GM12874 (cell line): ENCODE data around the gene KCNH2.

Experiments used
- CTCF ChIP-seq: IDR thresholded peaks from 2 replicates; pipeline ENCODE4 v1.5.1; 2011; ENCODE audit warnings: low read depth, mild to moderate bottlenecking, control low read depth, low read length, moderate library complexity; ENCODE audit not compliant: insufficient read depth

Gene KCNH2

GRCh38 chr7:150967349-150967748 lies 10.8 kb downstream of the KCNH2 start:
- TF ChIP-seq CTCF, result no peak

- TF ChIP-seq CTCF, result no peak
Measured at GRCh38 chr7:150966002-150966401, 12.1 kb downstream of the KCNH2 start.

GRCh38 chr7:150965273-150965830 lies 12.8 kb downstream of the KCNH2 start:
- TF ChIP-seq CTCF, result no peak

- TF ChIP-seq CTCF, result no peak
Measured at GRCh38 chr7:150964593-150965111, 13.5 kb downstream of the KCNH2 start.

GRCh38 chr7:150963707-150964559 lies 14.2 kb downstream of the KCNH2 start:
- TF ChIP-seq CTCF, result no peak

DNA sequence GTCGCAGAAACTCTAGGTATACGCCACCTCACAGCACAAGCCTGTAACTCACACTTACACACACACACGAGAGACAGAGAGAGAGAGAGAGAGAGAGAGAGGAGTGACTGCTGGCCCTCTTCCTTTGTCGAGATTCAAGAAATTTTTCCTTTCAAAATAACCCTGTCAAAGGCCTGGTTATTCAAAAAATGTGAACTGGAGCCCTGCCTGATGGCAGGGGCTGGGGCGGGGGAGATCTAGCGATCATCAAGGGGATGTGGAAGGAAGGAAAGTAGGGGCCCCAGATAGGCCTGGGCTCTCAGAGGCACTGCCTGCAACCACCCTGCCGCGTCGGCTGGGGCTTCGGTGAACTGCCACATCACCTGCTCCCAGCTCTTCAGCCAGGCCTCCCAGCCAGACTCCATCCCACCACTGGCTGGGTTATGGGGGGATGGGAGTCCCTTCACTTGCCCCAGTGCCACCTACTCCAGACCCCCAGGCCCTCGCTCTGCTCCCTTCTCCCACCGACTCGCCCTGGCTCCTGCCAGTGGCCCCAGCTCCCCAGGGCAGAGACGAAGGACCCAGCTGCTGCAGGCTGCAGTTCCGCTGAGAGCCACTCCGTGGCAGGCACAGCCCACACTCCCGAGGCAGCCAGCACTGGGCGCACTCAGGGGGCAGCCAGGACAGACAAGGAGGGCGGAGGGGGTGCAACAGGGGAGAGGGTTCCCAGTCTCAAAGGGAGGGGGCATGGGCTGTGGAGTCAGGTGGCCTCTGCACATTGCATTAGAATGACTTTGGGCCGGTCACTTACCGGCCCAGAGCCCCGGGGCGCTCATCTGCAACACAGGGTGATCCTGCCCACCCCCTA lies 15.3 kb downstream of the KCNH2 start:
- peak; percentile 88 for TF ChIP-seq CTCF

DNA sequence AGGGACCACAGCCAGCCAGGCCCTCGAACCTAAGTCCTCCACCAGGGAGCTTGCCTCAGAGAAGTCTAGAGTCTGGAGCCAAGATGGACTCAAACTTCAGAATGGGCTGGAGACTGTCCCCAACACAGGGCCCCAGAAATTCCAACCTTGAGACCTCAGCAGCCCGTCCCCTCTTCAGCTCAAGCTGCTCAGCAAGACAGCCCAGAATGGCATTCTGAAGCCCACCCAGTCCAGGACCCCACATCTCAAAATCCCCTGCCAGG lies 15.9 kb downstream of the KCNH2 start:
- no peak for TF ChIP-seq CTCF
